HG03521 (cell line): ENCODE measurements around the gene GPR107.

Source experiments
- ATAC-seq: cut with Tn5 transposase; IDR thresholded peaks from one replicate; pipeline ENCODE4 v1.9.1; 2021; ENCODE audit warnings: mild to moderate bottlenecking, moderate library complexity; ENCODE audit not compliant: unreplicated experiment

GPR107 gene

DNA sequence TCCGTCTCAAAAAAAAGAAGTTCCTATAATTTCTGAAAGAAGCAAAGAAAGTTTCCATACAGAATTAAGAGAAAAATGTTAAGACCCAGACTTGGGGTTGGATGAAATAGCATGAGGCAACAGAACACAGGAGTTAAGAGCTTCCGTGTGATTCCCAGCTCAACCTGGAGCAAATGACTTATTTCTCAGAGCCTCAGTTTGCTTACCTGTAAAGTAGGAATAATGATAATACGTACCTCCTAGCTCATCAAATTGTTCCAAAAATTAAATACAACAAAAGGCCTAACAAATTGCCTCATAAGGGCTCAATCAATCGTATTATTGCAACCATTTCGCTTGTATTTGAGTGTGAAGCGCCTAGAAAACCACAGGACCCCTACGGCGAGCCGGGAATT, 600 bp upstream of the GPR107 start:
- no peak for ATAC-seq

DNA sequence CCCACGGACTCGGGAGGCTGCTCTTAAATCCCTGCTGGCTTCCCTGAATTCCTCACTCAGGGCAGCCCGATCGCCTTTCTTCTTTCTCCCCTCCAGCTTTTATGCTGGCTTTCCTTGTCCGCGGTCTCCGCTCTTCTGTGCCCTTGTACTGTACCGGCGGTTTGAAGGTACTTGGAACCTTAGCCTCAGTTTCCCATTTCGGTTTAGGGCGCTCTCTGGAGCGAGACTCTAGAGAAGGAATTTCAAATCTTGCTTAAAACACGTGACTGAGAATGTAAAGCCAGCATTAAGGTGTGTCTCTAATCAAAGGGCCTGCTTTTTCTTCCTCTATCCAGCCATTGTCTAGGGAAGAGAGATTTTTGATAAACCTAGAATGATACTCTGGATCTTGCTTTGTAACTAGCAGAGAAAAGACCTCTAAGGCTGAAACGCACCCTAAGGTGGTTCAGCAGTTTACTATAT, 650 bp downstream of the GPR107 start:
- ATAC-seq = no peak

- no peak for ATAC-seq
These were observed 1.1 kb downstream of the GPR107 start for GRCh38 chr9:130054820-130055219.

DNA sequence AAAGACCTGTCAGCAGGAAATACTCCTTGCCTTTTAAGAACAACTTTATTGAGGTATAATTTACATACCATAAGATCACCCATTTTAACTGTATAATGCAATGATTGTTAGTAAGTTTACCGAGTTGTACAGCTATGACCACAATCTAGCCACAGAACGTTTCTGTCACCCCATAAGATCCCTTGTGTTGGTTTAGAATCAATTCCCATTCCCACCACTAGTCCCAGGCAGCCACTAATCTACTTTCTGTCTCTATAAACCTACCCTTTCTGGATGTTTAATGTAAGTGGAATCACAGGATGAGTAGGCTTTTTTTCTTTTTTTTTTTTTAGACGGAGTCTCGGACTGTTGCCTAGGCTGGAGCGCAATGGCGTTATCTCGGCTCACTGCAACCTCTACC, 4.4 kb downstream of the GPR107 start:
- ATAC-seq = no peak

DNA sequence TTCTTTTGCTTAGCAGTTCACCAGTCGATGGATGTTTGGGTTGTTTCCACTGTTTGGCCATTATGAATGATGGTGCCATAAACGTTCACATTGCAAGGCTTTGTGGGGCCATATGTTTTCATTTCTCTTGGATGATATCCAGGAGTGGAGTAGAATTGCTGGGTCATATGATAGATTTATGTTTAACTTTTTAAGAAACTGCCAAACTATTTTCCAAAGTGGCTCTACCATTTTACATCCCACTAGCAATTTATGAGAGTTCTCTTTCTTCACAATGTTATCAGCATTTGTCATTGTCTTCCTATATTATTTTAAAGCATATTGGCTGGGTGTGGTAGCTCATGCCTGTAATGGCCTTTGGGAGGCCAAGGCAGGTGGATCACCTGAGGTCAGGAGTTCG, 5.2 kb downstream of the GPR107 start:
- ATAC-seq = no peak

- no peak for ATAC-seq
These were observed 6.6 kb downstream of the GPR107 start for GRCh38 chr9:130060296-130060695.

DNA sequence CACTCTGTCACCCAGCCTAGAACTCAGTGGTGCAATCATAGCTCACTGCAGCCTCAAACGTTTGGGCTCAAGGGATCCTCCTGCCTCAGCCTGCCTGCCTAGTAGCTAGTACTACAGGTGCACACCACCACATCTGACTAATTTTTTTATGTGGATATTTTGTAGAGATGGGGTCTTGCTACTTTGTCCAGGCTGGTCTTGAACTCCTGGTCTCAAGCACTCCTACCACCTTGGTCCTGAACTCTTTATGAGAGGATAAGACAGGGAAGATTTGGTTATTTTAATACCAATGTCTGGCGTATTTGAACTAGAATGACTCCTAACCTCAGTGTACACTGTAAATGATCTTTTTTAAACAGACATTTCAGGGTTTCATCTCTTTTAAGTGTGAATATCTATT, 9.0 kb downstream of the GPR107 start:
- ATAC-seq = no peak

GRCh38 chr9:130064621-130065020, 10.9 kb downstream of the GPR107 start:
- no peak for ATAC-seq

DNA sequence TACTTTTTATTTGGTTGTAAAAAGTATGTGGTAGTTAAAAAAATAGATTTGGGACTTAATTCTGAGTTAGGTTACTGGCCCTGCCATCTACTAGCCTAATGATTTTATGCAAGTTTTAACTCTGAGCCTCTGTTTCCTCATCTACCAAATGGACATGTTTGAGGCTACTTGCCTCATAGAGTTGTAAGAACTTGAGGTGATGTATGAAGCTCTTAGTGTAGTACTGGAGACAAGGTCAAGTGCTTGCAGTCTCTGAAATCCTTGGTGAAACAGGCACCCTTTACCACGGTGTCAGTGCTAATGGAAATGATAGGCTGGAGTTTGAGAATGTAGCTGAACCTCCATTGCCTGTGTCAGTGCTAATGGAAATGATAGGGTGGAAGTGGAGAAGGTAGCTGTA, 15.3 kb downstream of the GPR107 start:
- no peak for ATAC-seq

- no peak for ATAC-seq
These were observed 19.0 kb downstream of the GPR107 start for GRCh38 chr9:130072515-130073235.

GRCh38 chr9:130073373-130073772, 19.7 kb downstream of the GPR107 start:
- no peak for ATAC-seq

GRCh38 chr9:130078547-130078946, 24.8 kb downstream of the GPR107 start:
- ATAC-seq = no peak

DNA sequence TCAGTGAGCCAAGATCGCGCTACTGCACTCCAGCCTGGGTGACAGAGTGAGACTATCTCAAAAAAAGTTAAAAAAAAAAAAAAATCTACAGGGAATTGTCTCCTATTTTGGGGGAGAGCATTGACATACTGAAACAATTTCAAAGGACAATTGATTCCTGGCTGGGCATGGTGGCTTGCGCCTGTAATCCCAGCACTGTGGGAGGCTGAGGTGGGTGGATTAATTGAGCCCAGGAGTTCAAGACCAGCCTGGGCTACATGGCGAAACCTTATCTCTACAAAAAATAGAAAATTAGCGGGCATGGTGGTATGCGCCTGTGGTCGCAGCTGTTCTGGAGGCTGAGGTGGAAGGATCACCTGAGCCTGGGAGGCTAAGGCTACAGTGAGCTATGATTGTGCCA, 30.6 kb downstream of the GPR107 start:
- no peak for ATAC-seq

DNA sequence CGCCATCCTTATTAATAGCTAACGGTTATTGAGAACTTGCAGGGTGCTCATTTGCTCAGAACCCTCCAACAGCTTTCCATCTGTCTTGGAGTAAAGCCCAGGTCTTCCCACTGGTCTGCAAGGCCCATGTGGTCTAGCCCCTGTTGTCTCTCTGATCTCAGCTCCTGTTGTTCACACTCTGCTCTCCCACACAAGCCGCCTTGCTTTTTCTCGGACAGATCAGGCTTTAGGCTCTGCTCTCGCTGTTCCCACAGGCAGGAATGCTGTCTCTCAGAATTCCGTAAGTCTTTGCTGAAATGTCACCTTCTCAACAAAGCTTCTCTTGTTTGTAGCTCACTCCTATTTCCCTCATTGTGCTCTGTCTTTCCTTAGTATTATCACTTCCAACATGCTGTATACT, 34.3 kb downstream of the GPR107 start:
- no peak for ATAC-seq

DNA sequence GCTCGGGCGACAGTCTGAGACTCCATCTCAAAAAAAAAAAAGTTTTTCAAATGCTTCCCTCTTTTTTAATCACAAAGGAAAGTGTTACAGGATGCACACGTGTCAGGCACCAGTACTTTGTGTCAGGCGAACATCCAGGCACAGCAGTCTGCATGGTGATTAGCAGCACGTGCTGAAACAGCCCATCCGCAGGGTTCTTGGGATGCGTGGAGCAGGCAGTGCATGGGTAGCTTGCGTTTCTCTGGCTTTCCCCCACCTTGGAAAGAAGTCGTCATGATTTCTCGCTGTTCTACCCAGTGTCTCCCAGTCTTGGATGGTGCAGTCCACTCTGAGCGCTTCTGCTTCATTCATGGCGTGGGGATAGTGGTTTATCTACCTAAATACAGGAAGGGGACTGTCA, 35.4 kb downstream of the GPR107 start:
- no peak for ATAC-seq

DNA sequence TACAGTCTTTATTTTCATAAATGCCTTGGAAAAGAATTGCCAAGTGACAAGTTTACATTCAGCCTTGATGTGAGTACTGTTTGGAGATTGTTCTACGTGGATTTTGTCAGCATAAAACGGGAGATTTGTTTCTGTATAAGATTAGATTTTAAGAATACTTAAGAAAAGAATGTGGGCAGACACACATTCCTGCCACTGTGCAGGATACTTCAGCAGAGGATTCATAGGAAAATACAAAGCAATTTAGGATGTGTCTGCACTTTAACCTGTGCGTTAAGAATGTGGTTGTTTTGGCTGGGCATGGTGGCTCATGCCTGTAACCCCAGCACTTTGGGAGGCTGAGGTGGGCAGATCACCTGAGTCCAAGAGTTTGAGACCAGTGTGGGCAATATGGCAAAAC, 37.2 kb downstream of the GPR107 start:
- ATAC-seq = no peak

DNA sequence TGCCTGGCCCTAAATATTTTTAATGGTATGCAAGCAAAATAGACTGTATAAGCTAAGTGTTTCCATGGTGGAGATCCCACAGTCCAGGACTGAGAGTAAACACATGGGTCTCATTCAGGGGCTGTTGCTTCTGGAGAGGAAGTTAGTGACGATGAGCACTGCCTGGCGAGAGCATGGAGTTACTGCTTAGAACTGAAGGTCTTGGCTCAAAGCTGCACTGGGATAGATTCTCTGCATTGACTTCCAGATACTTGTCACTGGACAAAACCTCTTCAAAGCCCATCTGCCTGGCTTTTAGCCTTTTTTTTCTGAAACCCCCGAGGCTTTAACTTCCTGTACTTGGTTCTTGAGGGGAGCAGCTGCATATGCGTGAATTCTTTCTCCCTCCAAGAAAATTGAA, 39.2 kb downstream of the GPR107 start:
- ATAC-seq = no peak

DNA sequence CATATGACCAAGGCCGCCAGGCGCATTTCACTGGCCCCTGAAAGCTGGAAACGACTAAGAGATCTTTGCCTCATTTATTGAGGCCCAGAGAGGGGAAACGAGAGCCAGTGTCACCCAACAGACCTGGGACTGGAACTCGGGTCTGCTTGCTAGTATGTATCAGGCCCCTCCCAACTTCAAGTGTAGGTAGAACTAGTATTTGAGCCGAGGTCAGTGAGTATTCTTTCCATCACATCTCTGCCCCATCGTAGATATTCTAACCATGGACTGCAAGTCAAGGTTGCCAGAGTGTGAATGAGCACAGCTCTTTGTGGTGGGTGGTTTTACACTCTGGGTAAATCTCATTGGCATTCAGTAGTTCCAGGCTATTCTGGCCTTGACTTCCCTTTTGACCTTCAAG, 42.2 kb downstream of the GPR107 start:
- no peak for ATAC-seq

- no peak for ATAC-seq
These were observed 47.0 kb downstream of the GPR107 start for GRCh38 chr9:130100681-130101080.

- ATAC-seq = no peak
These were observed 48.2 kb downstream of the GPR107 start for GRCh38 chr9:130101915-130102314.

GRCh38 chr9:130104491-130105193, 50.9 kb downstream of the GPR107 start:
- ATAC-seq = no peak

GRCh38 chr9:130106860-130107233, 53.1 kb downstream of the GPR107 start:
- no peak for ATAC-seq
